ENCODE data around the gene CRIP1. TPM values are rescaled to one million over a fixed set of nuclear protein-coding genes. Genes with fewer than 3 reads are reported as not detected.
A peak's percentile ranks its signal among the peaks of the same experiment; 100 is the strongest.

Gene CRIP1
- total RNA-seq, 4 donors from 2014 or later: 26.4 to 77.8 (median 33.5) TPM

- Histone ChIP-seq H3K27ac (no peak overlapping the region), H3K4me1 (no peaks in the 10 kb centered on the region), H3K27me3 (no peaks in the 10 kb centered on the region), H3K36me3 (peaks cover 0 to 89% (median 7%) of the 10 kb centered on the region in 3 donors), H3K4me3 (no peak overlapping the region), H3K9me3 (no peaks in the 10 kb centered on the region)
- TF ChIP-seq EP300 (IDR thresholded peaks at IDR 0.05) (no peak), CTCF (IDR thresholded peaks at IDR 0.05) (no peak), POLR2A (IDR thresholded peaks at IDR 0.05) (no peak)
- DNase-seq (ENCODE audit: low spot score in 2 of 2): no peak
- 94 to 95% methylated on average over 14 to 18 of the region's 18 CpGs for WGBS, 2 donors
Measured at GRCh38 chr14:105461903-105462302, 24.8 kb upstream of the CRIP1 start.

- Histone ChIP-seq H3K9me3 (no peaks in the 10 kb centered on the region), H3K27ac (no peak overlapping the region), H3K4me1 (peaks cover 0 to 24% (median 9%) of the 10 kb centered on the region in 4 donors), H3K27me3 (no peaks in the 10 kb centered on the region), H3K4me3 (no peak overlapping the region), H3K36me3 (peaks cover 0 to 96% (median 11%) of the 10 kb centered on the region in 3 donors)
- no peak for DNase-seq (ENCODE audit: low spot score in 2 of 2)
- WGBS, 2 donors: 86 to 93% methylated on average over 12 to 32 of the region's 33 CpGs
- TF ChIP-seq CTCF (IDR thresholded peaks at IDR 0.05) (no peak), POLR2A (IDR thresholded peaks at IDR 0.05) (no peak), EP300 (IDR thresholded peaks at IDR 0.05) (no peak)
Measured at GRCh38 chr14:105464501-105464900, 22.2 kb upstream of the CRIP1 start.

GRCh38 chr14:105465209-105466031, 21.3 kb upstream of the CRIP1 start:
- H3K4me3 ChIP-seq: no peak overlapping the region
- H3K27me3 ChIP-seq: no peaks in the 10 kb centered on the region
- no peak for TF ChIP-seq POLR2A (IDR thresholded peaks at IDR 0.05)
- no peak for TF ChIP-seq CTCF (IDR thresholded peaks at IDR 0.05)
- TF ChIP-seq EP300 (IDR thresholded peaks at IDR 0.05): no peak
- H3K27ac ChIP-seq: peak overlapping the region in 1 of 4 donors; percentile 86
- DNase-seq (ENCODE audit: low spot score in 2 of 2): no peak
- 73 to 79% methylated on average over 17 to 18 of the region's 20 CpGs for WGBS, 2 donors
- H3K4me1 ChIP-seq: peaks cover 0 to 28% (median 9%) of the 10 kb centered on the region in 4 donors
- peaks cover 0 to 100% (median 11%) of the 10 kb centered on the region in 3 donors for H3K36me3 ChIP-seq
- no peaks in the 10 kb centered on the region for H3K9me3 ChIP-seq

- Histone ChIP-seq H3K36me3 (peaks cover 0 to 98% (median 4%) of the 10 kb centered on the region in 3 donors), H3K27ac (peak overlapping the region in 2 of 4 donors; percentile 12 to 86), H3K27me3 (no peaks in the 10 kb centered on the region), H3K4me3 (no peak overlapping the region), H3K9me3 (no peaks in the 10 kb centered on the region), H3K4me1 (peaks cover 0 to 37% (median 9%) of the 10 kb centered on the region in 4 donors)
- TF ChIP-seq EP300 (IDR thresholded peaks at IDR 0.05) (no peak), POLR2A (IDR thresholded peaks at IDR 0.05) (no peak), CTCF (IDR thresholded peaks at IDR 0.05) (no peak)
- WGBS, 2 donors: 94 to 95% methylated on average over 27 to 37 of the region's 53 CpGs
- no peak for DNase-seq (ENCODE audit: low spot score in 2 of 2)
Measured at GRCh38 chr14:105466531-105467248, 20.0 kb upstream of the CRIP1 start.

Measured in tibial nerve (tissue), 4 donors.